Stimulated activated naive CD8-positive, alpha-beta T cell treated with anti-CD3 and anti-CD28 coated beads, Interleukin-15, Interleukin-2, amounts not matched to agents 100 ng/mL and 50 ng/mL, for 24 hours (primary cell): ENCODE results near the gene ELL.

Experiments used
- H3K27ac Mint-ChIP-seq: one replicate; pipeline ENCODE4 v1.8.0; 2021; ENCODE audit warnings: mild to moderate bottlenecking, mixed read lengths
- H3K27me3 Mint-ChIP-seq: one replicate; pipeline ENCODE4 v1.8.0; 2021; ENCODE audit warnings: mixed read lengths
- H3K36me3 Mint-ChIP-seq: one replicate; pipeline ENCODE4 v1.8.0; 2021; ENCODE audit warnings: low read depth, mixed read lengths
- H3K4me1 Mint-ChIP-seq: one replicate; pipeline ENCODE4 v1.8.0; 2021; ENCODE audit warnings: low read depth, mixed read lengths
- H3K4me3 Mint-ChIP-seq: one replicate; pipeline ENCODE4 v1.8.0; 2021; ENCODE audit warnings: mild to moderate bottlenecking, mixed read lengths
- H3K9me3 Mint-ChIP-seq: one replicate; pipeline ENCODE4 v1.8.0; 2021; ENCODE audit warnings: mixed read lengths

Gene ELL

DNA sequence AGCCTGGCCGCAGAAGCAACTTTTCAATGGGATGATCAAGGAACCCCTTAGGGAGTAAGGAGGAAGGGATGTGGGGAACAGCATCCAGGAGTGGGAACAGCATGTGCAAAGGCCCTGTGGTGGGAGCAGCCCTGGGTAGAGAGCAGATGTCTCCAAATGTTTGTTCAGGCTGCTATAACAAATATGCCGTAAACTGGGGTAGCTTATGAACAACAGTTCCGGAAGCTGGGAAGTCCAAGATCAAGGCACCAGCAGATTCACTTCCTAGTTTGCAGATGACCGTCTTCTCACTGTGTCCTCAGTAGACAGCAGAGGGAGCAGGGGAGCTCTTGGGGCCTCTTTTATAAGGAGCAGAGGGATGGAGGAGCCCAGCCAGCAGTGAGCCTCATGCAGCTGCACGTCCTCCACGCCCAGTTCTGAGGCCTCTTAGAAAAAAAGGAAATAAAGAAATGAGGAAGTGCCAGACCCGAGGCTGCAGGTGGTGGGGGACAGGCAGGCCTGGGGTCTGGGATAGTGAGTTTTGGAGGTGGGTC lies 120.2 kb downstream of the ELL start:
- H3K4me1 Mint-ChIP-seq = peaks cover 10% of the 10 kb centered on the region
- H3K4me3 Mint-ChIP-seq = no peak overlapping the region

DNA sequence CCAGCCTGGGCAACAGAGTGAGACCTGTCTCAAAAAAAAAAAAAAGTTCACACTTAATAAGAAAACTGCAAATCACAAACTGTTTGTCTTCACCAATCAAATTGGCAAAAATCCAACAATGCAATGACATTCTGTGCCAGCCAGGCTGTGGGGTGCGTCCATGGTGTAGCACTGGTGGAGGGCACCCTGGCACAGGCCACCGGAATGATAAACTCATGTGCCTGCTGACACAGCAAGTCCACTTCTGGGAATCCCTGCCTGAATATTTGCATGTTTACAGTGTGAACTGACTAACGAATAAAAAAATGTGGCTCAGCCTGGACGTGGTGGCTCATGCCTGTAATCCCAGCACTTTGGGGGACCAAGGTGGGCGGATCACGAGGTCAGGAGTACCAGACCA lies 122.9 kb downstream of the ELL start:
- Mint-ChIP-seq H3K4me1 (peaks cover 10% of the 10 kb centered on the region), H3K9me3 (no peaks in the 10 kb centered on the region), H3K27ac (no peak overlapping the region), H3K4me3 (no peak overlapping the region), H3K36me3 (no peaks in the 10 kb centered on the region), H3K27me3 (peaks cover 10% of the 10 kb centered on the region)

More for the DNA sequence above, 120.2 kb downstream of the ELL start:
- Mint-ChIP-seq H3K9me3 (no peaks in the 10 kb centered on the region), H3K27me3 (peaks cover 10% of the 10 kb centered on the region), H3K27ac (no peak overlapping the region), H3K36me3 (no peaks in the 10 kb centered on the region)

DNA sequence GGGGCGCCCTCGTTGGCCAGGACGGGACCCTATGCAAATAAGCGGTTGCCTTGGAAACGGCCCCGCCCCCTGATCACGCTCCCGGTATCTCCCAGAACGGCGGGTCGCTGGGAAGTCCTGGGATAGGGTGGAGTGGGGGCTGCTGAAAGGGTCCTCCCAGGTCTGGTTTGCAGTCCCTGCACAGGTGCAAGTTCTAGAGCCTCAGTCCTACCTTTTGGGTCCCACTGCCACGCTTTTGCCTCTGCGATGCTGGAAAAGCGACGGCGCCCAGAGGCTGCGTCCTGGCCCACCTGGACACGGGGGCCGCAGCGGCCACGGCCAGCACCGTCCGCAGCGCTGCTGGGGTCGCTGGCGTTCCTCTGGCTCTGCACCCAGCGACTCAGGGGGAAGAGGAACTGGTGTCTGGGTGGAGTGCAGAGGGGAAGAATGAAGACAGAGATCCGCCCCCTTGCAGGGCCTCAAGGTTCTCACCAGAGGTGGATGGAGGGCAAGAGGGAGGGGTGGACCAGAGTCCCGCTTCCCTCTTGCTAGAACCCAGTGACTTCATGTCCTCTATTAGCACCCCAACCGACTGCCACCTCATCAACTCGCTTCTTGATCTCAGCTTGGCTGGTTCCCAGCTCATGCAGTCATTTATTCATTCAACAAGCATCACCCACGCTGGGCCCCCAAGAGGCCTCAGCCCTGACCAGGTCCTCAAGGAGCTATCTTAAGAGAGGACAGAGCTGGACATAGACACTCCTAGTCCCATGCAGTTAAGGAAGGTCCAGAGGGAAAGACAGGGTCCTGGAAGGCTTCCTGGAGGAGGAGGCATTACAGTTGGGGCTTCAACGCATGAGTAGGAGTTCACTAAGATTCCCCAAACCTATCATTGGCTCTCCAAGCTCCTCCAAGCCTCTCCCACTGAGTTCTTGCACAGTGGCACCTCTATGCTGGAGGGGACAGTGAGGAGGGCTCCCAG lies 124.3 kb downstream of the ELL start, which contains the start of gene LRRC25:
Gene LRRC25, minus strand, starts transcription at position 381 of the 961 bp plus-strand sequence. CDS start 659 bp downstream, outside the sequence.
- Mint-ChIP-seq H3K4me3 (no peak within 1 kb of the TSS), H3K9me3 (no peaks in the 10 kb centered on the region), H3K4me1 (peaks cover 10% of the 10 kb centered on the region), H3K27me3 (peaks cover 10% of the 10 kb centered on the region), H3K27ac (no peak within 1 kb of the TSS), H3K36me3 (no peaks in the 10 kb centered on the region)

DNA sequence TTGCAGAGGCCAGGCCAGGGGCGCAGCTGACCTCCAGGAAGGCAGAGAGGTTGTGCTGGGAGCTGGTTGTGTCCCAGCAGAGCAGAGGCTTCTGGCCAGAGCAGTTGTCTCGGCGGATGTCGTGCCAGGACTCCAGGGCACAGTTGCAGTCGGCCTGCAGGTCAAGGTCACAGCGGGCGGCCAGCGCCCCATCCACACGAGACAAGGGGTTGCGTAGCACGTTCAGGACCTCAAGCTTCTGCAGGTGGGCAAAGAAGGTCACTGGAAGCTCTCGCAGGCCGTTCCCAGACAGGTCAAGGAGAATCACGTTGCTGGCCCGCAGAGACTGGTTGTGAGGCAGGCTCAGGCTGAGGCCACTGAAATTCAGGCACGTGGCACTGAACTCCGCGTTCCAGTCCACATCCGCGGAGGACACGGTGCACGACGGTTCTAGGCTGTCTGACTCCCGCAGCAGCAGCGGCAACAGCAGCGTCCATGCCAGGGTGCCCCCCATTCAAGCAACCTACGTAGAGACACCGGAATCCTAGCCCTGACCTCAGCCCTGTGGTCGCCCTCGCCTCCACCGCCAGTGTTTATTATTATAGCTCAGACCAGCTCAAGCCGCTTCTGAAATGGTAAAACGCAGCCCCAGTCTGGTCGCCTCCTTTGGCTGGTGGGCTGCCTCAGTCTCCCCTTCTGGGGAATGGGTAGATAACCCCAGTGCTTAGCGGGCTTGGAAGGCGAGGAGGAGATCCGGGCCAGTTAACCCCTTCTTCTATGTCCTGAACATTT lies 125.2 kb downstream of the ELL start:
- Mint-ChIP-seq H3K27me3 (peaks cover 10% of the 10 kb centered on the region), H3K4me3 (no peak overlapping the region), H3K9me3 (no peaks in the 10 kb centered on the region), H3K27ac (no peak overlapping the region), H3K4me1 (peaks cover 7% of the 10 kb centered on the region), H3K36me3 (no peaks in the 10 kb centered on the region)

DNA sequence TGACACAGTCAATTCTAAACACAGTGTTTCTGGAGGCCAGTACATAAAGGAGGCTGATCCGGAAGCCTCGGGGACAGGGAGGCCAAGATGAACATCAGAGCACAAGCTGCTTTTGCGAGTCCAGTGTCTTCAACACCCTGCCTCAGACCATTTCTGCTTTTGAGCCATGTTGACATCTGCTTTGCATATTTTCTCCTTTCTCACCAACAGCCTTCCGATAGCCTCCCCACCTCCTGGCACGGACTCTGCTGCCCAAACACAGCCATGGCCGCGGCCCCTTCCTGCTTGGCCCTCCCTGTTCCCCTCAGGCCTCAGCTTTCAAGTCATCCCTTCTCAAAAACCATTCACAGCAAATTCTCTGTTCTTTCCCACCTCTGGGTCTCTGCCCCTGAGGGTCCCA lies 128.0 kb downstream of the ELL start:
- Mint-ChIP-seq H3K27ac (no peak overlapping the region), H3K36me3 (no peaks in the 10 kb centered on the region), H3K9me3 (no peaks in the 10 kb centered on the region), H3K4me1 (peaks cover 4% of the 10 kb centered on the region), H3K27me3 (peaks cover 27% of the 10 kb centered on the region), H3K4me3 (no peak overlapping the region)

DNA sequence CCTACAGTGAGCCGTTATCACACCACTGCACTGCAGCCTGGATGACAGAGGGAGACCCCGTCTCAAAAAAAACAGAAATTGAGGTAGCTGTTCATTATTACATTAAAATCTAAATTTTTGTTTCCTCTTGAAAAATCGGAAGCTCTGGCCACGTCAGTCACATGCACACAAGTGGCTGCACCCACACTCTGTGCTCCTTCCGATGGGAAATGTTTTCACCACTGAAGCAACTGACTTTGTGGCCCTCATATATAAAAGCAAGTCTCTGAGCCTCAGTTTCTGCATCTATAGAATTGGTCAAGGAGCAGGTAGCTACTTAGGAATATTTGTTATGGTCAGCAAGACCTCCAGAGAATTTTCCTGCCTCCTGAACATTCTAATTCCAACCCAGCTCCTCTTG lies 128.9 kb downstream of the ELL start:
- Mint-ChIP-seq H3K9me3 (no peaks in the 10 kb centered on the region), H3K27ac (no peak overlapping the region), H3K4me1 (peaks cover 7% of the 10 kb centered on the region), H3K27me3 (peaks cover 24% of the 10 kb centered on the region), H3K36me3 (no peaks in the 10 kb centered on the region), H3K4me3 (no peak overlapping the region)
